Neural cell (in vitro differentiated cells): ENCODE data around the gene DNAH7.

Source experiments
- EP300 ChIP-seq: fragments of 450-650 bp; conservative IDR thresholded peaks from 2 replicates; pipeline ENCODE4 v1.6.1; 2014; ENCODE audit warnings: antibody characterized with exemption, mild to moderate bottlenecking, moderate library complexity; ENCODE audit not compliant: poor library complexity, severe bottlenecking
- MXI1 ChIP-seq: fragments of 450-650 bp; conservative IDR thresholded peaks from 2 replicates; pipeline ENCODE4 v1.6.1; 2014; ENCODE audit warnings: antibody characterized with exemption, mild to moderate bottlenecking; ENCODE audit not compliant: poor library complexity, severe bottlenecking
- POLR2AphosphoS5 ChIP-seq: IDR thresholded peaks from 2 replicates; pipeline ENCODE4 v1.6.1; 2012
- TF ChIP-seq, protein P1 (sequence below): fragments of 450-650 bp; IDR thresholded peaks from 2 replicates; pipeline ENCODE4 v1.5.1; 2014; ENCODE audit warnings: antibody characterized with exemption, mild to moderate bottlenecking, moderate library complexity; ENCODE audit not compliant: poor library complexity, severe bottlenecking

DNA sequence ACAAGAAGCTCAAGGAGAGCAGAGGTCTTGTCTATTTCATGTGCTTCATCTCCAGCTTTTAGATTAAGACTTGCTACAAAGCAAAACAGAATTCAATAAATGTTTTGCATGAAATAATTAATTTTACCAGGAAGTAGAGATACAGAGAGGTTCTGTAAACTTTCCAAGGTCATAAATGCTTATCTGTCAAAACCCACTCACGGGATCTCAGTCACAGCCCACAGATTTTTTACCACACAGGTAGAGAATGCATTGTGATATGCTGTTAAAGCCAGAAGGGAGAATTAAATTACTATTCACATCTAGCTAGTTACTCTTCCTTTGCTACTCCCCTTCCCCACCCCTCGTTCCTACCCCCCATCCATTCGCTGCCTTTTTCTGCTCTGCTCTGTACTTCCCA lies 205.5 kb downstream of the DNAH7 start:
- TF ChIP-seq POLR2AphosphoS5 (no peak), MXI1 (no peak), EP300 (no peak)
- TF ChIP-seq, protein P1, sequence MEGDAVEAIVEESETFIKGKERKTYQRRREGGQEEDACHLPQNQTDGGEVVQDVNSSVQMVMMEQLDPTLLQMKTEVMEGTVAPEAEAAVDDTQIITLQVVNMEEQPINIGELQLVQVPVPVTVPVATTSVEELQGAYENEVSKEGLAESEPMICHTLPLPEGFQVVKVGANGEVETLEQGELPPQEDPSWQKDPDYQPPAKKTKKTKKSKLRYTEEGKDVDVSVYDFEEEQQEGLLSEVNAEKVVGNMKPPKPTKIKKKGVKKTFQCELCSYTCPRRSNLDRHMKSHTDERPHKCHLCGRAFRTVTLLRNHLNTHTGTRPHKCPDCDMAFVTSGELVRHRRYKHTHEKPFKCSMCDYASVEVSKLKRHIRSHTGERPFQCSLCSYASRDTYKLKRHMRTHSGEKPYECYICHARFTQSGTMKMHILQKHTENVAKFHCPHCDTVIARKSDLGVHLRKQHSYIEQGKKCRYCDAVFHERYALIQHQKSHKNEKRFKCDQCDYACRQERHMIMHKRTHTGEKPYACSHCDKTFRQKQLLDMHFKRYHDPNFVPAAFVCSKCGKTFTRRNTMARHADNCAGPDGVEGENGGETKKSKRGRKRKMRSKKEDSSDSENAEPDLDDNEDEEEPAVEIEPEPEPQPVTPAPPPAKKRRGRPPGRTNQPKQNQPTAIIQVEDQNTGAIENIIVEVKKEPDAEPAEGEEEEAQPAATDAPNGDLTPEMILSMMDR, result no peak
